Measurements from ENCODE around the gene BRSK2.
"Not testable (repeated sequence)": the region's sequence is repeated elsewhere in the genome, so short reads cannot be mapped to it uniquely, and the experiment has no call there.

The BRSK2 gene

DNA sequence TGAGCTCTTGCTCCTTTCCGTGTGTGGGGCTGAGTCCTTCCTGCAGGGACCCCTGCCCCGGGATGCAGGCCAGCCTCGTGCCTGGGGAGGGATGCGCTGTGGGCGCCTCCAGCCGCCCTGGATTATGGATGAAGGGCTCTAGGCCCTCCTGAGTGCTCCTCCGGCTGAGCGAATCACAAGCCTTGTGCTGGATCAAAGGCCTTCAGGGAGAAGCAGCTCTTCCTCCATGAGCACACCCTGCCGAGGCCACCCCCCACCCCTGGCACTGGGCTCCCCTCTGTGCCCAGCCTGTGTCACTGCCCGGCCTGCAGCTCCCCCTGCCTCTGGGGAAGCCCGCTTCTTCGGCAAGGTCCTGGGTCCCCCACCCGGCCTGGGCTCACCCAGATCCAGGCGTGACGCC lies 43.8 kb downstream of the BRSK2 start:
- no peak overlapping the region for H3K4me3 ChIP-seq (ENCODE audit: low read depth in 1 of 5, low read length in 5 of 5)
- H3K4me1 ChIP-seq (ENCODE audit: control insufficient read depth in 5 of 5, insufficient read depth in 5 of 5, low read length in 5 of 5) = no peaks in the 10 kb centered on the region
- no peak overlapping the region for H3K27ac ChIP-seq (ENCODE audit: low read depth, low read length)
- H3K36me3 ChIP-seq (ENCODE audit: control insufficient read depth in 5 of 5, insufficient read depth in 5 of 5, low read length in 5 of 5) = no peaks in the 10 kb centered on the region
- H3K9ac ChIP-seq (ENCODE audit: low read length in 5 of 5) = no peak overlapping the region
- peaks cover 0 to 6% (median 0%) of the 10 kb centered on the region in 5 donors for H3K9me3 ChIP-seq (ENCODE audit: control insufficient read depth in 5 of 5, low read length in 5 of 5)
- H3K27me3 ChIP-seq (ENCODE audit: control insufficient read depth in 5 of 5, insufficient read depth in 4 of 5, low read length in 5 of 5) = peaks cover 16 to 30% (median 22%) of the 10 kb centered on the region in 5 donors

GRCh38 chr11:1433977-1434640 lies 44.4 kb downstream of the BRSK2 start:
- H3K9ac ChIP-seq (ENCODE audit: low read length in 5 of 5) = no peak overlapping the region
- H3K27ac ChIP-seq (ENCODE audit: low read depth, low read length) = no peak overlapping the region
- H3K36me3 ChIP-seq (ENCODE audit: control insufficient read depth in 5 of 5, insufficient read depth in 5 of 5, low read length in 5 of 5) = no peaks in the 10 kb centered on the region
- peaks cover 0 to 1% (median 0%) of the 10 kb centered on the region in 5 donors for H3K9me3 ChIP-seq (ENCODE audit: control insufficient read depth in 5 of 5, low read length in 5 of 5)
- H3K27me3 ChIP-seq (ENCODE audit: control insufficient read depth in 5 of 5, insufficient read depth in 4 of 5, low read length in 5 of 5) = peaks cover 18 to 30% (median 28%) of the 10 kb centered on the region in 5 donors
- no peak overlapping the region for H3K4me3 ChIP-seq (ENCODE audit: low read depth in 1 of 5, low read length in 5 of 5)
- H3K4me1 ChIP-seq (ENCODE audit: control insufficient read depth in 5 of 5, insufficient read depth in 5 of 5, low read length in 5 of 5) = no peaks in the 10 kb centered on the region

- not testable (repeated sequence) for H3K27ac ChIP-seq (ENCODE audit: low read depth, low read length); H3K9ac ChIP-seq (ENCODE audit: low read length in 5 of 5); H3K9me3 ChIP-seq (ENCODE audit: control insufficient read depth in 5 of 5, low read length in 5 of 5); H3K4me3 ChIP-seq (ENCODE audit: low read depth in 1 of 5, low read length in 5 of 5); H3K4me1 ChIP-seq (ENCODE audit: control insufficient read depth in 5 of 5, insufficient read depth in 5 of 5, low read length in 5 of 5); H3K36me3 ChIP-seq (ENCODE audit: control insufficient read depth in 5 of 5, insufficient read depth in 5 of 5, low read length in 5 of 5)
- H3K27me3 ChIP-seq (ENCODE audit: control insufficient read depth in 5 of 5, insufficient read depth in 4 of 5, low read length in 5 of 5) = peaks cover 21 to 34% (median 30%) of the 10 kb centered on the region in 5 donors
Measured at GRCh38 chr11:1435479-1435819, 45.7 kb downstream of the BRSK2 start.

DNA sequence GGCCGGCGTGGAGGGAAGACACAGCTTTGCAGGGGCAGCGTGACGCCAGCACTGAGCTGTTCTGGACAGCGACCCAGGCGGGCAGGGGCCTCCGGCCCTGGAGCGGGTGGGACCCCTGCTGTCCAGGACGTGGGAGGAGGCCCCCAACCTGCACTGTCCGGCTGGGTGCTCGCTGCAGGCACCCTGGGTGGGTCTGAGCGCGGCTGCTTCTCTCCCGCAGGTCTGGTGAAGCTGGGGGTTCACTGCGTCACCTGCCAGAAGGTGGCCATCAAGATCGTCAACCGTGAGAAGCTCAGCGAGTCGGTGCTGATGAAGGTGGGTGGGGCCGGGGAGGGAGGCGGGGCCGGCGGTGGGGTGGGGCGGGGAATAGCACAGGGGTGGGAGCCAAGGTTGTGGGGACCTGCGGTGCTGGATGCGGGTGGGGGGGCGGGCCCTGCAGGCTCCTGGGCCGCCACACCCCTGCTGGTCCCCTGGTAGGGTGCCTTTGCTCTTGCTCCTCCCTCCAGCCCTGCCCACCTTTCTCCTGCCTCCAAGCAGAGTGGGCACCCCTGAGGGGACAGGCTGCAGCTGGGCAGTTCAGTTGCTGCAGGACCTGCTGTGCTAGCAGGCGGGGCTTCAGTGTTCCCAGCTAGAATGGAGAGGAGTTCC lies 46.2 kb downstream of the BRSK2 start:
- no peak overlapping the region for H3K9ac ChIP-seq (ENCODE audit: low read length in 5 of 5)
- H3K36me3 ChIP-seq (ENCODE audit: control insufficient read depth in 5 of 5, insufficient read depth in 5 of 5, low read length in 5 of 5) = no peaks in the 10 kb centered on the region
- no peak overlapping the region for H3K4me3 ChIP-seq (ENCODE audit: low read depth in 1 of 5, low read length in 5 of 5)
- no peaks in the 10 kb centered on the region for H3K9me3 ChIP-seq (ENCODE audit: control insufficient read depth in 5 of 5, low read length in 5 of 5)
- H3K27me3 ChIP-seq (ENCODE audit: control insufficient read depth in 5 of 5, insufficient read depth in 4 of 5, low read length in 5 of 5) = peaks cover 21 to 34% (median 30%) of the 10 kb centered on the region in 5 donors
- H3K4me1 ChIP-seq (ENCODE audit: control insufficient read depth in 5 of 5, insufficient read depth in 5 of 5, low read length in 5 of 5) = no peaks in the 10 kb centered on the region
- no peak overlapping the region for H3K27ac ChIP-seq (ENCODE audit: low read depth, low read length)

- H3K27me3 ChIP-seq (ENCODE audit: control insufficient read depth in 5 of 5, insufficient read depth in 4 of 5, low read length in 5 of 5) = peaks cover 21 to 34% (median 30%) of the 10 kb centered on the region in 5 donors
- H3K36me3 ChIP-seq (ENCODE audit: control insufficient read depth in 5 of 5, insufficient read depth in 5 of 5, low read length in 5 of 5) = no peaks in the 10 kb centered on the region
- H3K9me3 ChIP-seq (ENCODE audit: control insufficient read depth in 5 of 5, low read length in 5 of 5) = no peaks in the 10 kb centered on the region
- no peaks in the 10 kb centered on the region for H3K4me1 ChIP-seq (ENCODE audit: control insufficient read depth in 5 of 5, insufficient read depth in 5 of 5, low read length in 5 of 5)
- no peak overlapping the region for H3K9ac ChIP-seq (ENCODE audit: low read length in 5 of 5)
- no peak overlapping the region for H3K27ac ChIP-seq (ENCODE audit: low read depth, low read length)
- H3K4me3 ChIP-seq (ENCODE audit: low read depth in 1 of 5, low read length in 5 of 5) = no peak overlapping the region
Measured at GRCh38 chr11:1436468-1437039, 46.8 kb downstream of the BRSK2 start.

GRCh38 chr11:1437500-1437899 lies 47.8 kb downstream of the BRSK2 start:
- no peak overlapping the region for H3K27ac ChIP-seq (ENCODE audit: low read depth, low read length)
- H3K4me1 ChIP-seq (ENCODE audit: control insufficient read depth in 5 of 5, insufficient read depth in 5 of 5, low read length in 5 of 5) = no peaks in the 10 kb centered on the region
- H3K36me3 ChIP-seq (ENCODE audit: control insufficient read depth in 5 of 5, insufficient read depth in 5 of 5, low read length in 5 of 5) = no peaks in the 10 kb centered on the region
- no peaks in the 10 kb centered on the region for H3K9me3 ChIP-seq (ENCODE audit: control insufficient read depth in 5 of 5, low read length in 5 of 5)
- H3K27me3 ChIP-seq (ENCODE audit: control insufficient read depth in 5 of 5, insufficient read depth in 4 of 5, low read length in 5 of 5) = peaks cover 24 to 40% (median 33%) of the 10 kb centered on the region in 5 donors
- no peak overlapping the region for H3K9ac ChIP-seq (ENCODE audit: low read length in 5 of 5)
- H3K4me3 ChIP-seq (ENCODE audit: low read depth in 1 of 5, low read length in 5 of 5) = no peak overlapping the region

DNA sequence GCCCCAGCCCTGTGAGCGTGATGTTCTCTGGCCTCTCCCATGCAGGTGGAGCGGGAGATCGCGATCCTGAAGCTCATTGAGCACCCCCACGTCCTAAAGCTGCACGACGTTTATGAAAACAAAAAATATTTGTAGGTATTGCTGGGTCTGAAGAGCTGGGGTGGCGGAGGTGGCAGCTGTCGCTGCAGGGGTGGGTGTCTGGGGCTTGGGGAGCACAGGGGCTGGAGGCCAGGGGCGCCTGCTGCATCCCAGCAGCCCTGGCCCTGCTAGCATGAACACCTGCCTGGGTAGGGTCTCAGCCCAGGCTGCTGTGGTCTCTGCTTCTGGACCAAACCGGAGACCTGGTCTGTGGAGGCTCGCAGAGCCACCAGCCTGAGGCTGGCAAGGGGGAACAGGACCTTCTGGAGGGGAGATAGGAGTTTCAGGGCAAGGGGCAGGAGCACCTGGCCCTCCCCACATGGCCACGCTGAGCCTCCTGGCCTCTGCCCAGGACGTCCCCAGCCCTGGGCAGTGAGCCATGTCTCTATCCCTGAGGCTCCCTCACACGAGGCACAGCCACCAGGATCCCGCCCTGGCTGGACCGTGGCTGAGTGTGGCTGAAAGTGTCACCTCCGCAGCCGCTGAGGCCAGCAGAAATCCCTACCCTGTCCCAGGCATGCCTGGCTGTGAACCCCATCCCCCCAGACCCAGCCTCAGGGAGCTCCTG lies 48.7 kb downstream of the BRSK2 start:
- Histone ChIP-seq H3K27me3 (ENCODE audit: control insufficient read depth in 5 of 5, insufficient read depth in 4 of 5, low read length in 5 of 5) (peaks cover 22 to 38% (median 34%) of the 10 kb centered on the region in 5 donors), H3K9ac (ENCODE audit: low read length in 5 of 5) (no peak overlapping the region), H3K4me3 (ENCODE audit: low read depth in 1 of 5, low read length in 5 of 5) (no peak overlapping the region), H3K27ac (ENCODE audit: low read depth, low read length) (no peak overlapping the region), H3K36me3 (ENCODE audit: control insufficient read depth in 5 of 5, insufficient read depth in 5 of 5, low read length in 5 of 5) (no peaks in the 10 kb centered on the region), H3K9me3 (ENCODE audit: control insufficient read depth in 5 of 5, low read length in 5 of 5) (no peaks in the 10 kb centered on the region), H3K4me1 (ENCODE audit: control insufficient read depth in 5 of 5, insufficient read depth in 5 of 5, low read length in 5 of 5) (no peaks in the 10 kb centered on the region)

DNA sequence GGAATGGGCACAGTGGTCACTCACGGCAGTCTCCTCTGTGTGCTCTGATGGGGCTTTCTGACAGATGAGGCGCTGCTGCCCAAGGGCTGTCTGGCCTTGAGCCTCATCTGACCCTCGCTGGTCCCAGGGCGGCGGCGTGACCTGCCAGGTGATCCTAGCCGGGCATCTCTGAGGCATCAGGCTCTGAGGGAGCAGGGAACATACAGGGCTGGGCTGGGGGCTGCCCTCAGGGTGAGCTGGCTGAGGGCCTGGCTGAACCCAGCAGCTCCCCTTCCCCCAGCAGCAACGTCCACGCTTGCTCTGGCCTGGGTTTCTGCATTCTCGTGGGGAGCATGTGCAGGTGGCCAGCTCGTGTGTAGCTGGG lies 49.2 kb downstream of the BRSK2 start:
- Histone ChIP-seq H3K4me3 (ENCODE audit: low read depth in 1 of 5, low read length in 5 of 5) (no peak overlapping the region), H3K27ac (ENCODE audit: low read depth, low read length) (no peak overlapping the region), H3K36me3 (ENCODE audit: control insufficient read depth in 5 of 5, insufficient read depth in 5 of 5, low read length in 5 of 5) (no peaks in the 10 kb centered on the region), H3K9ac (ENCODE audit: low read length in 5 of 5) (no peak overlapping the region), H3K9me3 (ENCODE audit: control insufficient read depth in 5 of 5, low read length in 5 of 5) (no peaks in the 10 kb centered on the region), H3K27me3 (ENCODE audit: control insufficient read depth in 5 of 5, insufficient read depth in 4 of 5, low read length in 5 of 5) (peaks cover 19 to 42% (median 29%) of the 10 kb centered on the region in 5 donors), H3K4me1 (ENCODE audit: control insufficient read depth in 5 of 5, insufficient read depth in 5 of 5, low read length in 5 of 5) (no peaks in the 10 kb centered on the region)

DNA sequence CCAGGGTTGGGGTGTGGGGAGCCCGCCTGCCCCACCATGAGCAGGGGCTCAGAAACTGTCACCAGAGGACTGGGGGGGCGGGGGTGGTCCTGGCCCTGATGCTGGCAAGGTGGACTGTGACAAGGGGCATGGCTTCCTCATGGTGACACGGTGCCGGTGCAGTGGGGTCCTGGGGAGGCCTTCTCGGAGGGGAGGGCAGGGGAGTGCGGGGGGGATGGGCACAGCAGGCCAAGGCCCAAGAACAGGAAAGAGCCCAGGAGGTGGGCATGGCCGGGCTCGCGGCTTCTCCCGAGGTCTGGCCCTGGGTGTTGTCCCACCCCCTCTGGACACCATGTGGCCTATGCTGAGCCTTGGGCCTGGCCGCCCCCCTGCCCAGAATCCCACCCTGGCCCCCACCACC lies 49.6 kb downstream of the BRSK2 start:
- Histone ChIP-seq H3K9ac (ENCODE audit: low read length in 5 of 5) (no peak overlapping the region), H3K27ac (ENCODE audit: low read depth, low read length) (no peak overlapping the region), H3K4me1 (ENCODE audit: control insufficient read depth in 5 of 5, insufficient read depth in 5 of 5, low read length in 5 of 5) (no peaks in the 10 kb centered on the region), H3K4me3 (ENCODE audit: low read depth in 1 of 5, low read length in 5 of 5) (no peak overlapping the region), H3K9me3 (ENCODE audit: control insufficient read depth in 5 of 5, low read length in 5 of 5) (no peaks in the 10 kb centered on the region), H3K27me3 (ENCODE audit: control insufficient read depth in 5 of 5, insufficient read depth in 4 of 5, low read length in 5 of 5) (peaks cover 16 to 42% (median 28%) of the 10 kb centered on the region in 5 donors), H3K36me3 (ENCODE audit: control insufficient read depth in 5 of 5, insufficient read depth in 5 of 5, low read length in 5 of 5) (no peaks in the 10 kb centered on the region)

- Histone ChIP-seq H3K27ac (ENCODE audit: low read depth, low read length) (no peak overlapping the region), H3K9ac (ENCODE audit: low read length in 5 of 5) (no peak overlapping the region), H3K27me3 (ENCODE audit: control insufficient read depth in 5 of 5, insufficient read depth in 4 of 5, low read length in 5 of 5) (peaks cover 16 to 40% (median 28%) of the 10 kb centered on the region in 5 donors), H3K4me3 (ENCODE audit: low read depth in 1 of 5, low read length in 5 of 5) (no peak overlapping the region), H3K36me3 (ENCODE audit: control insufficient read depth in 5 of 5, insufficient read depth in 5 of 5, low read length in 5 of 5) (no peaks in the 10 kb centered on the region), H3K9me3 (ENCODE audit: control insufficient read depth in 5 of 5, low read length in 5 of 5) (no peaks in the 10 kb centered on the region), H3K4me1 (ENCODE audit: control insufficient read depth in 5 of 5, insufficient read depth in 5 of 5, low read length in 5 of 5) (no peaks in the 10 kb centered on the region)
Measured at GRCh38 chr11:1440066-1440465, 50.3 kb downstream of the BRSK2 start.
